LHCN-M2 (cell line): ENCODE results near the gene MBNL2. TPM values are rescaled to one million over a fixed set of nuclear protein-coding genes. Genes with fewer than 3 reads are reported as not detected.
"Not testable (repeated sequence)": the region's sequence is repeated elsewhere in the genome, so short reads cannot be mapped to it uniquely, and the experiment has no call there.

Source experiments
- DNase-seq: peaks from one replicate; pipeline ENCODE4 v3.0.0-alpha.2; 2012; ENCODE audit warnings: low read depth
- total RNA-seq: library from RNA; depleted of rRNA; stranded (reverse); fragments of >200 nt; gene quantifications from 2 replicates; pipeline ENCODE4 v1.2.3, GENCODE V29; 2014

MBNL2 gene
- total RNA-seq, 1 experiment from 2014 or later, result 24.4 TPM

GRCh38 chr13:97344265-97345175 lies 122.4 kb downstream of the MBNL2 start:
- peak; percentile 69 for DNase-seq

GRCh38 chr13:97346097-97346496 lies 124.0 kb downstream of the MBNL2 start:
- DNase-seq, result no peak

DNA sequence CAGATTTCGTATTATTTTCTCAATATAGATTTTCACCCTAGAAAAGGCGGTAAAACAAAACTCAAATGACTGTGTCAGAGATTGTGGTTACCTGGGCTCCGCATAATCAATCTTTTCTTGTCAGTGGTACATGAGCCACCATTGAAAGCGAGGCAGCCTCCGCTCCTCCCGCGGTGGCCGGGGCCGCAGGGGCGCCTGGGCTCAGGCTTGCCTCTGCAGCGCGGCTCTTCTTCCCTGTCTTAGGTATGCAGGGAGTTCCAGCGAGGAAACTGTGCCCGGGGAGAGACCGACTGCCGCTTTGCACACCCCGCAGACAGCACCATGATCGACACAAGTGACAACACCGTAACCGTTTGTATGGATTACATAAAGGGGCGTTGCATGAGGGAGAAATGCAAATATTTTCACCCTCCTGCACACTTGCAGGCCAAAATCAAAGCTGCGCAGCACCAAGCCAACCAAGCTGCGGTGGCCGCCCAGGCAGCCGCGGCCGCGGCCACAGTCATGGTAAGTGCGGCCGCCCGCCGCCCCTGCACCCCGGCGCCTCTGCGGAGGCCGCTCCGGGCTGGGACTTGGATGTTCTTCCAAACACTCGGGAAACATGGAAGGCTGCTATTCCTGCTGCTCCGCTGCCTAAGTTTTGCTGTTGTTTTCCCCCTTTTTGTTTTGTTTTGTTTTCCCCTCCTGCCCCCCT lies 124.6 kb downstream of the MBNL2 start:
- DNase-seq, result no peak

- DNase-seq, result no peak
Observed at GRCh38 chr13:97347255-97347932, 125.3 kb downstream of the MBNL2 start.

DNA sequence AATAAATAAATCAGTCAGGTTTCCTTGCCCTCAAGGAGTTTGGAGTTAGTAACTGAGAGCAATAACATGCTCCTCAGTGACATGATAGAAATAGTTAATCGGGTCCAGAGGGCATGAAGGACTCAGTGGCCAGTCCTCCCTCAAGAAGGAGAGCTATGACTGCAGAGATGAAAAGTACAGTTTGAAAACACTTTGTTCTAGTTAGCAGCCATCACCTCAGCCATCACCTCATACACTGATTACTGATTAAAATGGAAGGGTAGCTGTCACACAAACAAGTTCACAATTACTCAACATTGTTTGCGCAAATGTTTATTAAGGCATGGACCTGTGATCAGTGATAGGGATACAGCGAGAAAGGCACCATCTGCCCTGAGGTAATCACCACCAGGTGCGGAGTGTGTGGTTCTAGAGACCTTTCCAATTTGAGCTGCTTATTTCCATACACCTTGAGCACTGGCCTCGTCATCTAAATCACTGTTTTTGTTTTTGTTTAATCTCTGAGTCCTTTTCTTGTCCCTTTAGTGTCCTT lies 126.5 kb downstream of the MBNL2 start:
- DNase-seq, result no peak

DNA sequence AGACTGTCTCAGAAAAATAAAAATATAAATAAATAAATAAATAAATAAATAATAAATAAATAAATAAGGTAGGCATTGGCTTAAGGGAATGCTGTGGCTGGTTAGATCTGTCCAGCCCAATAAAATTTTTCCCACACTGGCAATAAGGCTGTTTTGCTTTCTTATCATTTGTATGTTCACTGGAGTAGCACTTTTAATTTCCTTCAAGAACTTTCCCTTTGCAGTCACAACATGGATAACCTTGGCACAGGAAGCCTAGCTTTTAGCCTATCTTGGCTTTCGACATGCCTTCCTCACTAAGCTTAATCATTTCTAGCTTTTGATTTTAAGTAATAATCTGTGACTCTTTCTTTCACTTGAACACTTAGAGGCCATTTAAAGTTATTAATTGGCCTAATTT lies 129.9 kb downstream of the MBNL2 start:
- not testable (repeated sequence) for DNase-seq

GRCh38 chr13:97352815-97353214 lies 130.7 kb downstream of the MBNL2 start:
- DNase-seq, result no peak

GRCh38 chr13:97353927-97354675 lies 132.0 kb downstream of the MBNL2 start:
- DNase-seq, result no peak

DNA sequence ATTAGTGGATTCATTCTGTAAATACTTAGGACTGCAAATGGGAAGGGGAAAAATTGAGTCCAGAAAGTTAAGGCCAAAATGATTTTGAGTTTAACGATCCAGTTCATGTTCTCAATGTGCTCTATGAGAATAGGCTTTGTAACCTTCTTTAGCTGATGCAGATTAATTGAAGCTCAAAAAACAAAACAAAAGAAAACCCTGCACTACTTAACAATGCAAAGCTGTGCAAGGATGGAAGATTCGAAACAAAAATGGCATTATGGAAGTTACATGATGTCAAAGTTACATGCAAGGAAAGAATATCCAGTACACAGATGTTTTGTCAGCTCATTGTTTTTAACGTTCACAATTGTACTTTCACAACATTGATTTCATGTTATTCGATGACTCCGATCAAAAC lies 132.7 kb downstream of the MBNL2 start:
- no peak for DNase-seq

DNA sequence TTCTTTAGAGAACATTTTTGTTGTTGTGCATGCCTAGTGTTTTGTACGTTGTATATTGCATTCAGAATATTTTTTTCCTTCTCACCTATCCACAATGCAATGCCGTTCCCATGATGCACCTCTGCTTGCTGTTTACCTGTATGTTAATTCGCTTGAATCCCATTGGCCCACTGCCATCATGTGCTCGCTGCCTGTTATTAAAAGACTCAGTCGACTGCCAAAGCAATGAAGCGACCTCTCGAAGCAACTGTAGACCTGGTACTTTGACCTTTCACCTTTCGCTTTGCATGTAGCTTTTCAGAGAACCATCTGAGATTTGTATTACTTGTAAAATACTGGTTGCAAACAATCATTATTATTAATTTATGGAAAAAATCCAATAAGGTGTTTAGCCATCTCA lies 134.5 kb downstream of the MBNL2 start:
- no peak for DNase-seq

DNA sequence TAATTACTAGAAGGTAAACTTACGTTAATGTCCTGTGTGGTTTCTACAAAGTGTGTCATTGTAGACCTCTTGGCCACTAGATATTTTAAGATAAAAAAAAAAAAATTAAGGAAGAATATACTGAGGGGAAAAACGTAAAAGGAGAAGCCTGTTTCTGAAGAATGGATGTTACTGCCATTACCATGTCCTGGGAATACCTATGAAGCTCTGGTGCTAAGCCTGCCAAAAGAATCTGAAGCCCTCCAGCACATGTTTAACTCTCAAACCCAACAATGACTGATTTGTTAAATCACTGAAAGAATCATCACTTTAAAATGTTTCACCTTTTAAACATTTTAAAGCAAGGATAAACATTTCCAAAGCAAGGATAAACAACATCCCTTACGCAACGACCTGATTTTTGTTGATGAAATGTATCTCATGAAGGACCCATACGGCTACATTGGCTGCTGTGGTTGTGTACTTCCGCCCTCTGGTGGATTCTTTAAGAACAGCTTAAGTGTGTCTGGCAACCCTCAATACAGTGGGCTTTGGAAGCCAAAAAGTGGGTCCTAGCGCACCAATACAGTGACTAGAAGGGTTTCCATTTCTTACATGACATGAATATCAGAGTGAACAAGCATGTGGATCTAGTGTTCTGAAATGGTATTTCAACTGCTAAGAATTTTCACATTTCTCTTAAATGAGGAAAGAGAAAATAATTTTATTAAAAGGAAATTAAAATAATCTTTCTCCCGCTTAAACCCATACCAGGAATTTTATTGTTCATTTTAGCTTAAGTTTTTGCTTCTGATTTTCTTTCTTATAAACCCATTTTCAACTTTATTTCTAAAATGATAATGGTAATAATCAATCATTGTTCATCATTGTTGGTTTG lies 137.3 kb downstream of the MBNL2 start:
- peak; percentile 66 for DNase-seq

- DNase-seq, result no peak
Observed at GRCh38 chr13:97360610-97361009, 138.5 kb downstream of the MBNL2 start.

DNA sequence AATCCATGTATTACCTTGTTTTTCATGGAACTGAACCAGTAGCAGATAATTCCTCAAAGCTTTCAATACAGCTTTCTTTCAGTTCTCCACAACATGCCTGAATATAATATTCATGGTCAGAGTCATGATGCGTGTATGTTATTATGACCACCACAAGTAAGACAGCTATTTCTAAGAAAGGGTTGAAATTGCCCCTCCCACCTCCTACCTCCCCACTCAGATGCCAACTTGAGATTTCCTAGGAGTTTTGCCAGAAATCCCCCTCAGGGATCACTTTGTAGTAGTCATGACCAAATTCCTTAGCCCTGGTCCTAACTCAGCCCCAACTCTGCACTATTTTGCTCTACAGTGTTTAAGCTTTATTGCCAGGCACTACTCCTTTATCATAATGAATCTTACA lies 141.9 kb downstream of the MBNL2 start:
- DNase-seq, result no peak

DNA sequence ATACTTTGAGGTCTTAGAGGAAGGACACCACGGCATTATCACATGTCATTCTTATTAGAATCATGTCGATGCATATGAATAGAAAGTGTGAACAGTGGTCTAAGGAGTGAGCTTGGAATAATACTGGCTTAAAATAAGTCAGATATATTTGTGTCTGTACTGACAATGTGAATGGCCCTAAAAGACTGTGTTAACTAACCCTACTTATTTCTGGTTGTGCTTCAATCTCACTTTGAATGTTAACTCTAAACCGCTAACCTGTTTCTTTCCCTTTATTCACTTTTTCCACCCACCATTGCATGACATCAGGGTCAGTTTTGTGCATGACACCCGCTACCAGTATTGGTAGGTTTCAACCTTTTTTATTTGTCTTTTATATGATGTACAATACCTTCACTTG lies 142.7 kb downstream of the MBNL2 start:
- DNase-seq, result no peak

DNA sequence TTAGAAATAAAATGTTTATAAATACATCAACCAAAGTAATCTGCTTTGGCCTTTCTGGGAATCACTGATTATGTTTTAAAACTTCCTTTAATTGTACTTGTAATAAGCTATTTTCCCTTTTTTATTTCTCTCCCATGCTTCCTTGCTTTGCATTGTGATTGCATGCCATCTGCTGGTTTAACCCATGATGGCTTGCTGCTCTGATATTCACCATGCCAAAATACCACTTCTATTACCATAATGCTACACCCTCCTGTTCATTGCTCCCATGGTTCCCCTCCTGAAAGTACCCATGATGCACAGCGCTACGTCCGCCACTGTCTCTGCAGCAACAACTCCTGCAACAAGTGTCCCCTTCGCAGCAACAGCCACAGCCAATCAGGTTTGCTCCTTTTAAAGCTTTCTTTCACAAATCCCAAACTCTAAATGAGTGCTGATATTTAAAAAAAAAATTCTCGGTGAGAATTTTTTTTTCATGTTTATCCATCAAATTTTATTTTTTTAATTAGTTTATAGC lies 144.1 kb downstream of the MBNL2 start:
- peak; percentile 27 for DNase-seq

- peak; percentile 94 for DNase-seq
Observed at GRCh38 chr13:97367016-97367822, 145.1 kb downstream of the MBNL2 start.

DNA sequence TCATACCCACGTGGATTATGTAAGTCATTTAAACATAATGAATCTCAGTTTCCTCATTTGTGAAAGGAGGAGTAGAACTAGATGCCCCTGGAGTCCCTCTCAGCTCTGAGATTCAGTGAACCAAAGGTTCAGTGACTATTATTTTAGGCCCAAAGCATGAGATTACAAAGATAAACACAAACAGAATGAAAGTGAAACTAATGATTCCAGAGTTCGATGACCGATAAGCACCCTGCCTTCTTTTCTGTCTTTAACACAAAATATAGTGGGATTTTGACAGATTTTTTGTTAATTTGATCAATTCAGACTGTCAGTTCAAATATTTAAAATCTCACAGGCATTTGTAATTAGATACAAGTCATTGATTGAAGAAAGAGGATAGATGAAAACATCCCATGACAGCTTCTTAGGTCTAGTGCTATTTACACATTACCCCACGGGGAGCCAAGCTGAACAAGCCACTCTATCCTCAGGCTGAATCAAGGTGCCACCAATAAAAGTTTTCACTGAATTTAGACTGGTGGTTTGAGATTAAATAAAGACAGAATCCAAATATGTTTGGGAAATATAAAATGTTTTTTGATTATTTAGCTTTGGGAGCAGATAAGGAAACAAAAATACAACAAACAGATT lies 147.2 kb downstream of the MBNL2 start:
- DNase-seq, result peak; percentile 28

GRCh38 chr13:97371486-97372109 lies 149.5 kb downstream of the MBNL2 start:
- DNase-seq, result no peak
